GM23338 (cell line): ENCODE data around the gene CEP95. TPM values are rescaled to one million over a fixed set of nuclear protein-coding genes. Genes with fewer than 3 reads are reported as not detected.

Experiments
- ATAC-seq: fragments of 200-7000 bp; cut with Tn5 transposase; 3 replicates; pipeline ENCODE4 v1.9.1; 2020
- DNase-seq: peaks from one replicate; pipeline ENCODE4 v3.0.0-alpha.2; 2015; ENCODE audit warnings: low spot score
- H2AFZ ChIP-seq: fragments of 200-600 bp; sonication (generic); 2 replicates; pipeline ENCODE4 v1.8.0; 2016; ENCODE audit warnings: antibody characterized with exemption, mild to moderate bottlenecking, moderate library complexity
- H3F3A ChIP-seq: fragments of 200-600 bp; sonication (generic); replicated peaks from 2 replicates; pipeline ENCODE4 v1.8.0; 2017; ENCODE audit warnings: antibody characterized with exemption, mixed run types, low read depth
- H3K27ac ChIP-seq: fragments of 200-600 bp; sonication (generic); 2 replicates; pipeline ENCODE4 v1.6.1; 2016; ENCODE audit warnings: low read depth
- H3K27me3 ChIP-seq: fragments of 200-600 bp; sonication (generic); 2 replicates; pipeline ENCODE4 v1.8.0; 2016; ENCODE audit warnings: mild to moderate bottlenecking, mixed run types, moderate library complexity; ENCODE audit not compliant: insufficient read depth
- H3K36me3 ChIP-seq: fragments of 200-600 bp; sonication (generic); 2 replicates; pipeline ENCODE4 v1.8.0; 2016; ENCODE audit warnings: mild to moderate bottlenecking; ENCODE audit not compliant: insufficient read depth
- H3K4me1 ChIP-seq: fragments of 200-600 bp; sonication (generic); 2 replicates; pipeline ENCODE4 v1.8.0; 2016; ENCODE audit warnings: mild to moderate bottlenecking, moderate library complexity; ENCODE audit not compliant: insufficient read depth
- H3K4me2 ChIP-seq: fragments of 200-600 bp; sonication (generic); 2 replicates; pipeline ENCODE4 v1.7.1; 2017; ENCODE audit warnings: mixed run types
- H3K4me3 ChIP-seq: fragments of 200-600 bp; sonication (generic); 2 replicates; pipeline ENCODE4 v1.6.1; 2016; ENCODE audit warnings: mixed run types
- H3K79me2 ChIP-seq: fragments of 200-600 bp; sonication (generic); replicated peaks from 2 replicates; pipeline ENCODE4 v1.8.0; 2017; ENCODE audit warnings: mild to moderate bottlenecking; ENCODE audit not compliant: insufficient read depth
- H3K9me2 ChIP-seq: fragments of 200-600 bp; sonication (generic); 2 replicates; pipeline ENCODE4 v1.8.0; 2017; ENCODE audit not compliant: insufficient read depth
- H4K20me1 ChIP-seq: fragments of 200-600 bp; sonication (generic); replicated peaks from 2 replicates; pipeline ENCODE4 v1.8.0; 2017; ENCODE audit warnings: mild to moderate bottlenecking; ENCODE audit not compliant: insufficient read depth
- H3K27ac Mint-ChIP-seq: 2 replicates; pipeline ENCODE4 v1.8.0; 2020; ENCODE audit warnings: inconsistent platforms, mild to moderate bottlenecking, moderate library complexity, mixed read lengths
- H3K27me3 Mint-ChIP-seq: 3 replicates; pipeline ENCODE4 v1.8.0; 2022; ENCODE audit warnings: low read depth, mild to moderate bottlenecking, moderate library complexity, mixed read lengths, inconsistent platforms; ENCODE audit not compliant: insufficient read depth, poor library complexity
- H3K36me3 Mint-ChIP-seq: 3 replicates; pipeline ENCODE4 v1.8.0; 2021; ENCODE audit warnings: low read depth, mild to moderate bottlenecking, inconsistent platforms, moderate library complexity, mixed read lengths
- H3K4me1 Mint-ChIP-seq: 3 replicates; pipeline ENCODE4 v1.8.0; 2020; ENCODE audit warnings: mild to moderate bottlenecking, inconsistent platforms, mixed read lengths
- H3K4me3 Mint-ChIP-seq: 3 replicates; pipeline ENCODE4 v1.8.0; 2021; ENCODE audit warnings: moderate library complexity, mild to moderate bottlenecking, inconsistent platforms, mixed read lengths
- H3K9me3 Mint-ChIP-seq: 3 replicates; pipeline ENCODE4 v1.8.0; 2020; ENCODE audit warnings: moderate library complexity, mild to moderate bottlenecking, inconsistent platforms, mixed read lengths
- CREB1 ChIP-seq: fragments of 250-450 bp; sonication (Bioruptor Pico); IDR thresholded peaks from 2 replicates; pipeline ENCODE4 v1.5.0; 2020; ENCODE audit warnings: low read depth, mild to moderate bottlenecking, moderate library complexity
- EZH2 ChIP-seq: fragments of 200-600 bp; sonication (generic); IDR thresholded peaks from one replicate; pipeline ENCODE4 v1.8.0; 2017; ENCODE audit warnings: antibody characterized with exemption, mild to moderate bottlenecking, low read depth; ENCODE audit not compliant: unreplicated experiment
- EZH2phosphoT487 ChIP-seq: fragments of 200-600 bp; sonication (generic); IDR thresholded peaks from one replicate; pipeline ENCODE4 v1.8.1; 2018; ENCODE audit warnings: antibody characterized with exemption; ENCODE audit not compliant: unreplicated experiment
- JUNB ChIP-seq: IDR thresholded peaks from one replicate; pipeline ENCODE4 v1.6.1; 2016; ENCODE audit warnings: antibody characterized with exemption; ENCODE audit not compliant: unreplicated experiment
- NANOG ChIP-seq: IDR thresholded peaks from 2 replicates; pipeline ENCODE4 v1.6.1; 2016; ENCODE audit warnings: antibody characterized with exemption, borderline replicate concordance
- POLR2AphosphoS5 ChIP-seq: IDR thresholded peaks from 2 replicates; pipeline ENCODE4 v1.6.1; 2016; ENCODE audit warnings: antibody characterized with exemption, low read depth
- STAT1 ChIP-seq: IDR thresholded peaks from one replicate; pipeline ENCODE4 v1.6.1; 2016; ENCODE audit warnings: antibody characterized with exemption; ENCODE audit not compliant: unreplicated experiment
- ZNF114 ChIP-seq: fragments of 250-450 bp; sonication (Bioruptor Pico); IDR thresholded peaks from 2 replicates; pipeline ENCODE4 v1.5.0; 2020; ENCODE audit warnings: mild to moderate bottlenecking, moderate library complexity
- ZNF331 ChIP-seq: fragments of 250-450 bp; sonication (Bioruptor Pico); IDR thresholded peaks from 2 replicates; pipeline ENCODE4 v1.5.0; 2020; ENCODE audit warnings: low read depth, mild to moderate bottlenecking, moderate library complexity
- polyA plus RNA-seq: library from polyadenylated mRNA; unstranded; fragments of >200 nt; fragmentation: Nextera tagmentation; extraction: Ambion mirVana; gene quantifications from 2 replicates; pipeline ENCODE4 v1.2.1, GENCODE V29; 2016
- total RNA-seq: library from RNA; depleted of rRNA; stranded (reverse); fragments of >200 nt; shearing (Covaris generic); gene quantifications from 2 replicates; pipeline ENCODE4 v1.2.3, GENCODE V29; 2014
- TF ChIP-seq, protein P1 (sequence below): IDR thresholded peaks from one replicate; pipeline ENCODE4 v1.6.1; 2018; ENCODE audit warnings: antibody characterized with exemption; ENCODE audit not compliant: unreplicated experiment
- TF ChIP-seq, protein P2 (sequence below): fragments of 250-450 bp; sonication (Bioruptor Pico); IDR thresholded peaks from 2 replicates; pipeline ENCODE4 v1.5.0; 2020; ENCODE audit warnings: mild to moderate bottlenecking, moderate library complexity
- TF ChIP-seq, protein P3 (sequence below), 2 experiments: fragments of 200-600 bp in 1 of 2; sonication (generic) in 1 of 2; conservative IDR thresholded peaks; 2 replicates each; pipeline versions ENCODE4 v1.5.1 to v1.6.1; 2016 to 2017; ENCODE audit warnings: antibody characterized with exemption in 2 of 2, low read depth in 2 of 2, mild to moderate bottlenecking in 2 of 2, moderate library complexity in 1 of 2
- TF ChIP-seq, protein P4 (sequence below): IDR thresholded peaks from 2 replicates; pipeline ENCODE4 v1.6.1; 2016; ENCODE audit warnings: antibody characterized with exemption

Gene CEP95
- total and polyA plus RNA-seq, 2 experiments from 2014 or later = 41.1 to 45.4 TPM

DNA sequence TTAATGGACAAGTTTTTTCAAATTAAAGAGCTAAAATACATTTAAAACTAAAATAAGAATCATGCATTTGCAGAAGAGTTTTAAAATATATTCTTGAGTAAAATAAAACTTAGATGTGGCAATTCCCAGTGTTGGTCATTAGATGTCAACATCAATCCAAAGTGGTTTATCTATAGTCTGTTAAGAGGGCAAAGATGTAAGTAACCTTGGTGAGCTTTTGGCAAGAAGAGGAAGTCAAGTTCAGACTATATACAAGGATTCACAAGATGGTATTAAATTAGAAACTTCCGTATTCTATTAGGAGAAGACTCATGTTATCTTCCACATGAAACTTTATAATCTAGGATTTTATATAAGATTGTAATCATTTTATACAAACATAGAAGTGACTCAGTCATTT lies 73.1 kb downstream of the CEP95 start:
- no peaks in the 10 kb centered on the region for H3F3A ChIP-seq
- no peaks in the 10 kb centered on the region; the same call in 1 of the 2 replicates for H4K20me1 ChIP-seq
- DNase-seq (no peak), ATAC-seq (no peak)
- Mint-ChIP-seq H3K36me3 (peaks cover 42% of the 10 kb centered on the region), H3K4me3 (no peak overlapping the region), H3K27ac (no peak overlapping the region), H3K9me3 (no peaks in the 10 kb centered on the region), H3K27me3 (peaks cover 3% of the 10 kb centered on the region), H3K4me1 (peaks cover 5% of the 10 kb centered on the region)
- H3K4me1 ChIP-seq = peaks cover 9% of the 10 kb centered on the region; the same call in 1 of the 2 replicates
- TF ChIP-seq, protein P1, sequence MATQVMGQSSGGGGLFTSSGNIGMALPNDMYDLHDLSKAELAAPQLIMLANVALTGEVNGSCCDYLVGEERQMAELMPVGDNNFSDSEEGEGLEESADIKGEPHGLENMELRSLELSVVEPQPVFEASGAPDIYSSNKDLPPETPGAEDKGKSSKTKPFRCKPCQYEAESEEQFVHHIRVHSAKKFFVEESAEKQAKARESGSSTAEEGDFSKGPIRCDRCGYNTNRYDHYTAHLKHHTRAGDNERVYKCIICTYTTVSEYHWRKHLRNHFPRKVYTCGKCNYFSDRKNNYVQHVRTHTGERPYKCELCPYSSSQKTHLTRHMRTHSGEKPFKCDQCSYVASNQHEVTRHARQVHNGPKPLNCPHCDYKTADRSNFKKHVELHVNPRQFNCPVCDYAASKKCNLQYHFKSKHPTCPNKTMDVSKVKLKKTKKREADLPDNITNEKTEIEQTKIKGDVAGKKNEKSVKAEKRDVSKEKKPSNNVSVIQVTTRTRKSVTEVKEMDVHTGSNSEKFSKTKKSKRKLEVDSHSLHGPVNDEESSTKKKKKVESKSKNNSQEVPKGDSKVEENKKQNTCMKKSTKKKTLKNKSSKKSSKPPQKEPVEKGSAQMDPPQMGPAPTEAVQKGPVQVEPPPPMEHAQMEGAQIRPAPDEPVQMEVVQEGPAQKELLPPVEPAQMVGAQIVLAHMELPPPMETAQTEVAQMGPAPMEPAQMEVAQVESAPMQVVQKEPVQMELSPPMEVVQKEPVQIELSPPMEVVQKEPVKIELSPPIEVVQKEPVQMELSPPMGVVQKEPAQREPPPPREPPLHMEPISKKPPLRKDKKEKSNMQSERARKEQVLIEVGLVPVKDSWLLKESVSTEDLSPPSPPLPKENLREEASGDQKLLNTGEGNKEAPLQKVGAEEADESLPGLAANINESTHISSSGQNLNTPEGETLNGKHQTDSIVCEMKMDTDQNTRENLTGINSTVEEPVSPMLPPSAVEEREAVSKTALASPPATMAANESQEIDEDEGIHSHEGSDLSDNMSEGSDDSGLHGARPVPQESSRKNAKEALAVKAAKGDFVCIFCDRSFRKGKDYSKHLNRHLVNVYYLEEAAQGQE = no peak
- TF ChIP-seq CREB1 (CRISPR knock-in tag) (no peak), POLR2AphosphoS5 (no peak), NANOG (no peak), ZNF331 (CRISPR knock-in tag) (no peak), STAT1 (no peak), EZH2 (no peak), JUNB (no peak), EZH2phosphoT487 (no peak), ZNF114 (CRISPR knock-in tag) (no peak)
- TF ChIP-seq, protein P2, sequence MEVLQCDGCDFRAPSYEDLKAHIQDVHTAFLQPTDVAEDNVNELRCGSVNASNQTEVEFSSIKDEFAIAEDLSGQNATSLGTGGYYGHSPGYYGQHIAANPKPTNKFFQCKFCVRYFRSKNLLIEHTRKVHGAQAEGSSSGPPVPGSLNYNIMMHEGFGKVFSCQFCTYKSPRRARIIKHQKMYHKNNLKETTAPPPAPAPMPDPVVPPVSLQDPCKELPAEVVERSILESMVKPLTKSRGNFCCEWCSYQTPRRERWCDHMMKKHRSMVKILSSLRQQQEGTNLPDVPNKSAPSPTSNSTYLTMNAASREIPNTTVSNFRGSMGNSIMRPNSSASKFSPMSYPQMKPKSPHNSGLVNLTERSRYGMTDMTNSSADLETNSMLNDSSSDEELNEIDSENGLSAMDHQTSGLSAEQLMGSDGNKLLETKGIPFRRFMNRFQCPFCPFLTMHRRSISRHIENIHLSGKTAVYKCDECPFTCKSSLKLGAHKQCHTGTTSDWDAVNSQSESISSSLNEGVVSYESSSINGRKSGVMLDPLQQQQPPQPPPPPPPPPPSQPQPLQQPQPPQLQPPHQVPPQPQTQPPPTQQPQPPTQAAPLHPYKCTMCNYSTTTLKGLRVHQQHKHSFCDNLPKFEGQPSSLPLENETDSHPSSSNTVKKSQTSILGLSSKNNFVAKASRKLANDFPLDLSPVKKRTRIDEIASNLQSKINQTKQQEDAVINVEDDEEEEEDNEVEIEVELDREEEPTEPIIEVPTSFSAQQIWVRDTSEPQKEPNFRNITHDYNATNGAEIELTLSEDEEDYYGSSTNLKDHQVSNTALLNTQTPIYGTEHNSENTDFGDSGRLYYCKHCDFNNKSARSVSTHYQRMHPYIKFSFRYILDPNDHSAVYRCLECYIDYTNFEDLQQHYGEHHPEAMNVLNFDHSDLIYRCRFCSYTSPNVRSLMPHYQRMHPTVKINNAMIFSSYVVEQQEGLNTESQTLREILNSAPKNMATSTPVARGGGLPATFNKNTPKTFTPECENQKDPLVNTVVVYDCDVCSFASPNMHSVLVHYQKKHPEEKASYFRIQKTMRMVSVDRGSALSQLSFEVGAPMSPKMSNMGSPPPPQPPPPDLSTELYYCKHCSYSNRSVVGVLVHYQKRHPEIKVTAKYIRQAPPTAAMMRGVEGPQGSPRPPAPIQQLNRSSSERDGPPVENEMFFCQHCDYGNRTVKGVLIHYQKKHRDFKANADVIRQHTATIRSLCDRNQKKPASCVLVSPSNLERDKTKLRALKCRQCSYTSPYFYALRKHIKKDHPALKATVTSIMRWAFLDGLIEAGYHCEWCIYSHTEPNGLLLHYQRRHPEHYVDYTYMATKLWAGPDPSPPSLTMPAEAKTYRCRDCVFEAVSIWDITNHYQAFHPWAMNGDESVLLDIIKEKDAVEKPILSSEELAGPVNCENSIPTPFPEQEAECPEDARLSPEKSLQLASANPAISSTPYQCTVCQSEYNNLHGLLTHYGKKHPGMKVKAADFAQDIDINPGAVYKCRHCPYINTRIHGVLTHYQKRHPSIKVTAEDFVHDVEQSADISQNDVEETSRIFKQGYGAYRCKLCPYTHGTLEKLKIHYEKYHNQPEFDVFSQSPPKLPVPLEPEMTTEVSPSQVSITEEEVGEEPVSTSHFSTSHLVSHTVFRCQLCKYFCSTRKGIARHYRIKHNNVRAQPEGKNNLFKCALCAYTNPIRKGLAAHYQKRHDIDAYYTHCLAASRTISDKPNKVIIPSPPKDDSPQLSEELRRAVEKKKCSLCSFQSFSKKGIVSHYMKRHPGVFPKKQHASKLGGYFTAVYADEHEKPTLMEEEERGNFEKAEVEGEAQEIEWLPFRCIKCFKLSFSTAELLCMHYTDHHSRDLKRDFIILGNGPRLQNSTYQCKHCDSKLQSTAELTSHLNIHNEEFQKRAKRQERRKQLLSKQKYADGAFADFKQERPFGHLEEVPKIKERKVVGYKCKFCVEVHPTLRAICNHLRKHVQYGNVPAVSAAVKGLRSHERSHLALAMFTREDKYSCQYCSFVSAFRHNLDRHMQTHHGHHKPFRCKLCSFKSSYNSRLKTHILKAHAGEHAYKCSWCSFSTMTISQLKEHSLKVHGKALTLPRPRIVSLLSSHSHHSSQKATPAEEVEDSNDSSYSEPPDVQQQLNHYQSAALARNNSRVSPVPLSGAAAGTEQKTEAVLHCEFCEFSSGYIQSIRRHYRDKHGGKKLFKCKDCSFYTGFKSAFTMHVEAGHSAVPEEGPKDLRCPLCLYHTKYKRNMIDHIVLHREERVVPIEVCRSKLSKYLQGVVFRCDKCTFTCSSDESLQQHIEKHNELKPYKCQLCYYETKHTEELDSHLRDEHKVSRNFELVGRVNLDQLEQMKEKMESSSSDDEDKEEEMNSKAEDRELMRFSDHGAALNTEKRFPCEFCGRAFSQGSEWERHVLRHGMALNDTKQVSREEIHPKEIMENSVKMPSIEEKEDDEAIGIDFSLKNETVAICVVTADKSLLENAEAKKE (CRISPR knock-in tag) = no peak
- TF ChIP-seq, protein P3, sequence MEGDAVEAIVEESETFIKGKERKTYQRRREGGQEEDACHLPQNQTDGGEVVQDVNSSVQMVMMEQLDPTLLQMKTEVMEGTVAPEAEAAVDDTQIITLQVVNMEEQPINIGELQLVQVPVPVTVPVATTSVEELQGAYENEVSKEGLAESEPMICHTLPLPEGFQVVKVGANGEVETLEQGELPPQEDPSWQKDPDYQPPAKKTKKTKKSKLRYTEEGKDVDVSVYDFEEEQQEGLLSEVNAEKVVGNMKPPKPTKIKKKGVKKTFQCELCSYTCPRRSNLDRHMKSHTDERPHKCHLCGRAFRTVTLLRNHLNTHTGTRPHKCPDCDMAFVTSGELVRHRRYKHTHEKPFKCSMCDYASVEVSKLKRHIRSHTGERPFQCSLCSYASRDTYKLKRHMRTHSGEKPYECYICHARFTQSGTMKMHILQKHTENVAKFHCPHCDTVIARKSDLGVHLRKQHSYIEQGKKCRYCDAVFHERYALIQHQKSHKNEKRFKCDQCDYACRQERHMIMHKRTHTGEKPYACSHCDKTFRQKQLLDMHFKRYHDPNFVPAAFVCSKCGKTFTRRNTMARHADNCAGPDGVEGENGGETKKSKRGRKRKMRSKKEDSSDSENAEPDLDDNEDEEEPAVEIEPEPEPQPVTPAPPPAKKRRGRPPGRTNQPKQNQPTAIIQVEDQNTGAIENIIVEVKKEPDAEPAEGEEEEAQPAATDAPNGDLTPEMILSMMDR (conservative IDR thresholded peaks at IDR 0.05; ENCODE audit: low read depth in 2 of 2) = no peak
- TF ChIP-seq, protein P4, sequence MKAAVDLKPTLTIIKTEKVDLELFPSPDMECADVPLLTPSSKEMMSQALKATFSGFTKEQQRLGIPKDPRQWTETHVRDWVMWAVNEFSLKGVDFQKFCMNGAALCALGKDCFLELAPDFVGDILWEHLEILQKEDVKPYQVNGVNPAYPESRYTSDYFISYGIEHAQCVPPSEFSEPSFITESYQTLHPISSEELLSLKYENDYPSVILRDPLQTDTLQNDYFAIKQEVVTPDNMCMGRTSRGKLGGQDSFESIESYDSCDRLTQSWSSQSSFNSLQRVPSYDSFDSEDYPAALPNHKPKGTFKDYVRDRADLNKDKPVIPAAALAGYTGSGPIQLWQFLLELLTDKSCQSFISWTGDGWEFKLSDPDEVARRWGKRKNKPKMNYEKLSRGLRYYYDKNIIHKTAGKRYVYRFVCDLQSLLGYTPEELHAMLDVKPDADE = no peak
- no peak overlapping the region for H3K4me3 ChIP-seq
- H3K79me2 ChIP-seq = no peaks in the 10 kb centered on the region
- H2AFZ ChIP-seq = no peak overlapping the region
- H3K36me3 ChIP-seq = peaks cover 6% of the 10 kb centered on the region; the same call in 1 of the 2 replicates
- no peak overlapping the region for H3K4me2 ChIP-seq
- no peaks in the 10 kb centered on the region for H3K9me2 ChIP-seq
- no peak overlapping the region for H3K27ac ChIP-seq
- H3K27me3 ChIP-seq = no peaks in the 10 kb centered on the region
